CD14-positive monocyte (primary cell): ENCODE measurements around the gene IRF2BPL. TPM values are rescaled to one million over a fixed set of nuclear protein-coding genes. Genes with fewer than 3 reads are reported as not detected.

Source experiments
- DNase-seq, 3 donors: peaks; one replicate each; pipeline ENCODE4 v3.0.0-alpha.2; 2011 to 2022
- H2AFZ ChIP-seq: 2 replicates; pipeline ENCODE4 v1.6.0; 2012; ENCODE audit warnings: mild to moderate bottlenecking, low read depth, low read length, inconsistent platforms; ENCODE audit not compliant: insufficient read depth, poor library complexity, severe bottlenecking
- H3K27ac ChIP-seq, 2 donors: 1 replicate in 1 of 2; 2 replicates in 1 of 2; pipeline ENCODE4 v1.5.1; 2012 to 2013; ENCODE audit warnings: low read length in 2 of 2, control low read depth in 1 of 2, inconsistent platforms in 1 of 2, low read depth in 1 of 2, mild to moderate bottlenecking in 1 of 2
- H3K27me3 ChIP-seq, 2 donors: one replicate each; pipeline versions ENCODE4 v1.6.0 to v1.6.1; 2011 to 2013; ENCODE audit warnings: low read length in 2 of 2; ENCODE audit not compliant: control insufficient read depth in 2 of 2, insufficient read depth in 2 of 2
- H3K36me3 ChIP-seq, 2 donors: replicated peaks in 1 of 2; 1 replicate in 1 of 2; 2 replicates in 1 of 2; pipeline versions ENCODE4 v1.5.1 to v1.6.1; 2012 to 2013; ENCODE audit warnings: low read length in 2 of 2, control low read depth in 1 of 2, inconsistent platforms in 1 of 2, mild to moderate bottlenecking in 1 of 2; ENCODE audit not compliant: insufficient read depth in 2 of 2, control insufficient read depth in 1 of 2
- H3K4me1 ChIP-seq, 2 donors: 1 replicate in 1 of 2; 2 replicates in 1 of 2; pipeline versions ENCODE4 v1.5.1 to v1.6.1; 2012 to 2013; ENCODE audit warnings: low read length in 2 of 2, control low read depth in 1 of 2, inconsistent platforms in 1 of 2, mild to moderate bottlenecking in 1 of 2, moderate library complexity in 1 of 2; ENCODE audit not compliant: insufficient read depth in 2 of 2, control insufficient read depth in 1 of 2
- H3K4me2 ChIP-seq: replicated peaks from 2 replicates; pipeline ENCODE3; 2012; ENCODE audit warnings: low read length, moderate library complexity, mild to moderate bottlenecking; ENCODE audit not compliant: poor library complexity, severe bottlenecking; ENCODE audit errors: extremely low read depth
- H3K4me3 ChIP-seq, 3 experiments: fragments of 200-600 bp in 1 of 3; sonication (generic) in 1 of 3; replicated peaks in 1 of 3; 1 replicate in 2 of 3; 2 replicates in 1 of 3; pipeline ENCODE4 v1.5.1; 2011 to 2013; ENCODE audit warnings: low read length in 3 of 3, mild to moderate bottlenecking in 3 of 3, control low read depth in 2 of 3, low read depth in 2 of 3, inconsistent platforms in 1 of 3, moderate library complexity in 1 of 3
- H3K79me2 ChIP-seq: 2 replicates; pipeline ENCODE4 v1.6.0; 2012; ENCODE audit warnings: mild to moderate bottlenecking, control low read depth, inconsistent platforms, low read length, moderate library complexity; ENCODE audit not compliant: insufficient read depth
- H3K9ac ChIP-seq: 2 replicates; pipeline ENCODE4 v1.6.0; 2017; ENCODE audit warnings: low read length, mild to moderate bottlenecking; ENCODE audit not compliant: insufficient read depth, poor library complexity, severe bottlenecking
- H3K9me3 ChIP-seq, 2 donors: replicated peaks in 1 of 2; 1 replicate in 1 of 2; 2 replicates in 1 of 2; pipeline versions ENCODE4 v1.5.1 to v1.6.1; 2012 to 2013; ENCODE audit warnings: low read length in 2 of 2, control low read depth in 1 of 2; ENCODE audit not compliant: control insufficient read depth in 1 of 2, insufficient read depth in 1 of 2
- H4K20me1 ChIP-seq: 2 replicates; pipeline ENCODE4 v1.6.0; 2012; ENCODE audit warnings: mild to moderate bottlenecking, low read length, control low read depth, moderate library complexity; ENCODE audit not compliant: insufficient read depth
- H3K27ac Mint-ChIP-seq, 7 donors: one replicate each; pipeline ENCODE4 v1.8.0; 2020; ENCODE audit warnings: mild to moderate bottlenecking in 7 of 7, mixed read lengths in 7 of 7, moderate library complexity in 6 of 7, inconsistent platforms in 2 of 7
- H3K27me3 Mint-ChIP-seq, 3 donors: one replicate each; pipeline ENCODE4 v1.8.0; 2021 to 2022; ENCODE audit warnings: low read depth in 3 of 3, mild to moderate bottlenecking in 3 of 3, mixed read lengths in 3 of 3, moderate library complexity in 3 of 3, inconsistent platforms in 1 of 3
- H3K36me3 Mint-ChIP-seq, 2 donors: one replicate each; pipeline ENCODE4 v1.8.0; 2020; ENCODE audit warnings: mixed read lengths in 2 of 2, inconsistent platforms in 1 of 2, mild to moderate bottlenecking in 1 of 2
- H3K4me1 Mint-ChIP-seq: one replicate; pipeline ENCODE4 v1.8.0; 2020; ENCODE audit warnings: mild to moderate bottlenecking, mixed read lengths
- H3K4me3 Mint-ChIP-seq, 2 donors: one replicate each; pipeline ENCODE4 v1.8.0; 2020; ENCODE audit warnings: mild to moderate bottlenecking in 2 of 2, mixed read lengths in 2 of 2, moderate library complexity in 1 of 2
- H3K9me3 Mint-ChIP-seq, 7 donors: one replicate each; pipeline ENCODE4 v1.8.0; 2020 to 2022; ENCODE audit warnings: mixed read lengths in 7 of 7, mild to moderate bottlenecking in 6 of 7, moderate library complexity in 6 of 7, inconsistent platforms in 2 of 7
- CTCF ChIP-seq: fragments of 200-600 bp; IDR thresholded peaks from one replicate; pipeline ENCODE4 v1.8.0; 2022; ENCODE audit warnings: antibody characterized with exemption, mild to moderate bottlenecking
- WGBS: methylation state at CpG from one replicate; pipeline ENCODE4 v1.1.5; 2013; ENCODE audit warnings: missing lambda C conversion rate; ENCODE audit not compliant: insufficient coverage; 5-methylcytosine and 5-hydroxymethylcytosine counted together
- intact Hi-C, 2 donors: fragments of 100-400 bp; cut with micrococcal nuclease; formaldehyde crosslinking; loops; one replicate each; pipeline versions ENCODE4 v1.15.0 to v1.15.1; 2023
- polyA plus RNA-seq, 3 donors: library from polyadenylated mRNA; depleted of rRNA in 1 of 3; unstranded in 2 of 3; stranded (reverse) in 1 of 3; fragments of 300-500 nt in 2 of 3; fragments of >200 nt in 1 of 3; fragmentation: Illumina TruSeq in 2 of 3; gene quantifications; 1 replicate in 2 of 3; 2 replicates in 1 of 3; pipeline ENCODE4 v1.2.3, GENCODE V29; 2012 to 2021

The IRF2BPL gene
- polyA plus RNA-seq, 3 donors: 1.4 to 17.9 (median 1.9) TPM

- Histone ChIP-seq H3K9ac (no peak overlapping the region), H3K36me3 (no peaks in the 10 kb centered on the region), H3K4me1 (peaks cover 12 to 17% of the 10 kb centered on the region in 2 donors), H3K27ac (no peak overlapping the region), H4K20me1 (no peaks in the 10 kb centered on the region), H3K4me3 (no peak overlapping the region), H3K79me2 (no peaks in the 10 kb centered on the region), H3K4me2 (no peak overlapping the region), H3K9me3 (no peaks in the 10 kb centered on the region), H2AFZ (no peak overlapping the region), H3K27me3 (no peaks in the 10 kb centered on the region)
- Mint-ChIP-seq H3K4me3 (no peak overlapping the region), H3K27me3 (peaks cover 4 to 9% (median 6%) of the 10 kb centered on the region in 3 donors), H3K4me1 (peaks cover 31% of the 10 kb centered on the region), H3K9me3 (no peaks in the 10 kb centered on the region), H3K27ac (no peak overlapping the region), H3K36me3 (no peaks in the 10 kb centered on the region)
- DNase-seq: no peak
- TF ChIP-seq CTCF: no peak
- intact Hi-C loops: no loop called here
- 94% methylated on average over 3 of the region's 6 CpGs for WGBS
These were observed 25.6 kb downstream of the IRF2BPL start for GRCh38 chr14:77002889-77003288.

- Mint-ChIP-seq H3K36me3 (no peaks in the 10 kb centered on the region), H3K4me1 (peaks cover 31% of the 10 kb centered on the region), H3K9me3 (no peaks in the 10 kb centered on the region), H3K4me3 (no peak overlapping the region), H3K27me3 (peaks cover 4 to 7% (median 6%) of the 10 kb centered on the region in 3 donors), H3K27ac (no peak overlapping the region)
- no peak for TF ChIP-seq CTCF
- Histone ChIP-seq H3K4me3 (no peak overlapping the region), H3K27ac (no peak overlapping the region), H3K4me1 (peaks cover 12 to 17% of the 10 kb centered on the region in 2 donors), H2AFZ (no peak overlapping the region), H3K9ac (no peak overlapping the region), H3K4me2 (no peak overlapping the region), H4K20me1 (no peaks in the 10 kb centered on the region), H3K9me3 (no peaks in the 10 kb centered on the region), H3K79me2 (no peaks in the 10 kb centered on the region), H3K36me3 (no peaks in the 10 kb centered on the region), H3K27me3 (no peaks in the 10 kb centered on the region)
- intact Hi-C loops: no loop called here
- no peak for DNase-seq
- 83% methylated on average over 1 of the region's 4 CpGs for WGBS
These were observed 26.2 kb downstream of the IRF2BPL start for GRCh38 chr14:77002335-77002734.
